OCI-M2 (cell line): ENCODE data around the gene ANGPT4.
A peak's percentile ranks its signal among the peaks of the same experiment; 100 is the strongest.

Experiments
- DNase-seq: peaks from one replicate; lab custom pipeline; 2025; ENCODE audit not compliant: unreplicated experiment; lab: John Stamatoyannopoulos, UW

Gene ANGPT4

GRCh38 chr20:916125-916799 is at the start of gene ANGPT4:
Gene ANGPT4 (minus strand): TSS chr20:916334. CDS start chr20:916214, 120 bp downstream.
- no peak for DNase-seq

DNA sequence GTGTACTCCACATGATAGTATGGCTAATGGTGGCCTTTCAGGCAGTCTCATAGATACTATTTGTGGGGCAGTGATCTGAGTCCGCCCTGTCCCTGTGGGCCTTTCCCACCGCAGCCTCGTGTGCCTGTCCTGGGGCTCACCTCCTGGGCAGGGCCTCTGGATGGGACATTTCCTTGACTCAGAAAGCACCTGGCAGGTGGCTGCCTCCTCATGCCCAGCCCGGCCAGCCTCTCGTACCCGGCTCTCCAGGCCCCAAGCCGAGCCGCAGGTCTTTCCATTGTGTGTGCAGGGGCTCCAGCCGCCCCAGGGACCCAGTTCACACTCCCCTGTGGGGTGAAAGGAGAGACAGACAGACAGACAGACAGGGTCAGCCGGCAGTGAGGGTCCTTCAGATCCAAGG is 47.7 kb upstream of the ANGPT4 start:
- no peak for DNase-seq

DNA sequence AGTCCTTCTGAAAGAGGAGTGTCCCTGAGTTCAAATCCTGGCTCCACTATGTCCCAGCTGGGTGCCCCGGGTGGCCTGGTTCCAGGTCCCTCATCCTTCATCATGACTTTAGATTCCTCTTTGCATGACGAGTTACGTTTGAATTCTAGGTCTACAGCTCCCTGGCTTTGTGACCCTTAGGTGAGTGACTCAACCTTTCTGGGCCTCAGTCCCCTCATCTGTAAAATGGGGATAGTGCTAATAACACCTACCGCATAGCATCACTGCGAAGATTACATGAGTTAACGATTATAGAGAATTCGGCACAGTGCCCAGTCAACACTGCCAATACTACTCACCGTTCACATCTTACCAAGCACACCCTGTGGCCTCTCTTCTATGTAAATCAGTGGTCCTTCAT is 46.5 kb upstream of the ANGPT4 start:
- DNase-seq: no peak

GRCh38 chr20:962223-962622 is 46.1 kb upstream of the ANGPT4 start:
- no peak for DNase-seq

DNA sequence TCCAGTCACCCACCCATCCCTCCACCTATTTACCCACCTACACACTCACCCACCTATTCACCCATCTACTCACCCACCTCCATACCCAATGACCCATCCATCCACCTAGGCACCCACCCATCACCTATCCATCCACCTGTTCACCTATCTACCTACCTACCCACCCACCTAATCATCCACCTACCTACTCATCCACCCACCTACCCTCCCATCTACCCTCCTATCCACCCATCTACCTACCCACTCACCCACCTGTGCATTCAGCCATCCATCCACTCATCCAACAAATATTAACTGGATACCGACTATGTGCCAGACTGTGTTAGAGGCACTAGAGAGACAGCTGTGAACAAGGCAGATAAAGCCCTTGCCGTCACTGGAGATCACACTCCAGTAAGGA is 45.6 kb upstream of the ANGPT4 start:
- DNase-seq: no peak

DNA sequence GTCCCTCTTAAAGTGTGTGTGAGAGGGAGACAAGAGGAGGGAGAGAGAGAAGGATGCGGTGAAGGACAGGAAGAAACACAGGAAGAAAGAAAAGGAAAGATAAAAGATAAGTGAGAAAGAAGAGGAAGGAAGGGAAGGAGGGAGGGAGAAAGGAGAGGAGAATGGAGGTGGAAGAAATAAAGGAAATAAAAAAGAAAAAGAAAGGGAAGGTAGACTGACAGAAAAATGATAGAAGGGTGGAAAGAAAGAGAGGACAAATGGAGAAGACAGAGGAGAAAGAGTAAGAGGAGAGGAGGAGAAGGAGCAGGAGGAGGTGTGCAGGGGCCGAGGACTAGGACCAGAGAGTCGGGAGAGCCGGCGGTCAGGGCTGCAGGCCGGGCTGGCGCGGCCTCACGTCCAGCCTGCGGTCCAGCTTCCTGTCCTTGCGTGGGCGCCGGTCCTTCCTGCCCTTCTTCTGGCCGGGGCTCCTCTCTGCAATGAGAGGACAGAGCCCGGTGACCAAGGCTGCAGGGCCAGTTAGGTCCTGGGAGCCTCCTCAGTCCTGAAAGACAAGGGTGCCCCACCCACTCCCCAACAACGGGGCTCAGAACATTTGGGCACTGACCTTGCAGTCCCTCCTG is 44.0 kb upstream of the ANGPT4 start:
- no peak for DNase-seq

GRCh38 chr20:958936-959815 is 43.0 kb upstream of the ANGPT4 start:
- no peak for DNase-seq

GRCh38 chr20:957544-957943 is 41.4 kb upstream of the ANGPT4 start:
- no peak for DNase-seq

GRCh38 chr20:956330-956951 is 40.3 kb upstream of the ANGPT4 start:
- peak; percentile 39 for DNase-seq

DNA sequence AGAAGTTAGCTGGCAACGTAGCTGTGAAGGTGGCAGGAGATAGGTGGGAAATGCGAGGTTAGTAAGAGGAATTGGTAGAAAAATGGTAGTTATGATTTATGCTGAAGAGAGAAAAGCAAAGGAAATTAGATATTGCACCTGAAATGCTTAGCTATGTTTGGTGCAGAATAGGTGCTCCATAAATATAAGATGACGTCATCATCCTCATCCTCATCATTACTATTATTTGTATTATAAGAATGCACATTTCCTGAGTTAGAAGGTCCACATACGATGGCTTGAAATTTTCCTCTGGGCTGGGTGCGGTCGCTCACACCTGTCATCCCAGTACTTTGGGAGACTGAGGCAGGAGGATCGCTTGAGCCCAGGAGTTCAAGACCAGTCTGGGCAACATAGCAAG is 39.5 kb upstream of the ANGPT4 start:
- DNase-seq: no peak

DNA sequence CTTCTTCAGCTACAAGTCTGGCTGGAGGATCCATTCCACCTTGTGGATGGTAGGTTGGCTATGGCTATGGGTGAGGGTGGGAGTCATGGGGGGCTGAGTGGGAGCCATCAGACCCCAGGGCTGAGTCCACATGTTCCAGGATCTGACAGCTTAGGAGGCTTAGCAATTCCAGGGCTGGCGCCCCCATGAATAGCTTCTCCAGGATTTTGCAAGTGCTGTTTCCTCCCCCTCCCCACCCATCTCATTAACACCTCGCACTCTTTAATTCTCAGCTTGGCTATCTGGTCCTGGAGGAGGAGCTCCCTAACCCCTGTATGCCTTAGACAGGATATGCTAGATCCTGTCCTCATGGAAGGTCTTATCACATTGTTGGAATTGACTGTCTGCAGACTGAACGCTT is 39.0 kb upstream of the ANGPT4 start:
- no peak for DNase-seq

DNA sequence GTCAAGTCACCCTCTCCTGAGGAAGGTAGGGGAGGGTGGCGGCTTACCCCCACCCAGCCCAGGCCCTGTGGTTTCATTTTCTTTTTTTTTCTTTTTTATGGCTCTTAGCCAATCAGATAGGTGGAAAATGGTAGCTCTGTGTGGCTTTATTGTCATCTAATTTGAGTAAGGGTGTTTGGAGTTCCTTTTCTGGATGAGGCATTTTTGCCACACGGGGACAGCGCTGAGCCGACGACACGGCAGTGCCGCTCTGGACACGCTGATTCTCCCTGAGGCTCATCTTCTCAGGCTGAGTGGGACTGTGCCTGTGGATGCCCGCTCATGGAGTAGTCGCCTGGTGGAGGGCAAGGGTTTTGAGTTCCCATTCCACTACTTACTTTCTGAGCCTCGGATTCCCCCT is 37.6 kb upstream of the ANGPT4 start:
- DNase-seq: no peak

DNA sequence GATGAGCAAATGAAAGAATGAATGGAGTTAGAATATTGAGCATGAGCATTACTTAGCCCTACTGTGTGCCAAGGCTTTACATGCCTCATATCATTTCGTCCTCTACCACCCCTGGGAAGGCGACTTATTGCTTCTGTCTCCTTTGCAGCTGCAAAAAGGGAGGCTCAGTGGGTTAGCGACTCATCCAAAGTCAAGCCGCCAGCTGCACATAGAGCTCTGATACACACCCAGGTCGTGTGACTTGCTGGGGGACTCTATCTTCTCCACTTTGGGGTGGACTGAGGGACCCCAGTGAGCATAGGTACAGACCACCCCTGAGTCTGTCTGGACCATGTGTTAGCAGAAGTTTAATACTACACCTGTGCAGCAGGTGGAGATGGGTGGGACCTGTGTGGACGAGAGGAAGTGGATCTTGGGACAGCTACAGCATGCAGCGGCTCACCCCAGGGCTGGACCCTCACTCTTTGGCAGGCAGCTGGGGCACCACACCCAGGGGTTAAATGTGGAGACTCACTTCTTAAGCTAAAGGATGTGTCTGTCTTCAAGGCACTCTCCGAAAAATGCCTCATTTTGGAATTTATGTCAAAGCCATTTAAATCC is 36.2 kb upstream of the ANGPT4 start:
- no peak for DNase-seq

- DNase-seq: no peak
These were observed 35.4 kb upstream of the ANGPT4 start for GRCh38 chr20:951384-952169.

GRCh38 chr20:949717-950116 is 33.6 kb upstream of the ANGPT4 start:
- DNase-seq: no peak

- DNase-seq: no peak
These were observed 30.7 kb upstream of the ANGPT4 start for GRCh38 chr20:946826-947225.

DNA sequence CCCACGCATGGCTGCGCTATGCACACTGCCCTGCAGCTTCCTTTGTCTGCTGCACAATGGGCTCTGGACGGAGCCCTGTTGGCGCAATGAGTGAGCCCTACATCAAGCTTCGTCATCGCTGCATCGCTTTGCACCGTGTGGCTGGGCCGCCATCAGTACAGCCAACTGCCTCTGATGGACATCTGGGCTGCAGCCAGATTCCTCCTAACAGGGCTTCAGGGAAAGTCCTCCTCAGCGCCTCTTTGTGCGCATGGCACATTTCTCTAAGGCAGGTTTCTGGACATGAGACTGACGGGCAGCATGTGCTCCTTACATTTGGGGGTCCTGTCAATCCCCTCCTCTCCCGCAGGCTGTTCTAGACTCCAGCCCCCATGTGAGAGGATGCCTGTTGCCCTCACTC is 29.7 kb upstream of the ANGPT4 start:
- DNase-seq: no peak

DNA sequence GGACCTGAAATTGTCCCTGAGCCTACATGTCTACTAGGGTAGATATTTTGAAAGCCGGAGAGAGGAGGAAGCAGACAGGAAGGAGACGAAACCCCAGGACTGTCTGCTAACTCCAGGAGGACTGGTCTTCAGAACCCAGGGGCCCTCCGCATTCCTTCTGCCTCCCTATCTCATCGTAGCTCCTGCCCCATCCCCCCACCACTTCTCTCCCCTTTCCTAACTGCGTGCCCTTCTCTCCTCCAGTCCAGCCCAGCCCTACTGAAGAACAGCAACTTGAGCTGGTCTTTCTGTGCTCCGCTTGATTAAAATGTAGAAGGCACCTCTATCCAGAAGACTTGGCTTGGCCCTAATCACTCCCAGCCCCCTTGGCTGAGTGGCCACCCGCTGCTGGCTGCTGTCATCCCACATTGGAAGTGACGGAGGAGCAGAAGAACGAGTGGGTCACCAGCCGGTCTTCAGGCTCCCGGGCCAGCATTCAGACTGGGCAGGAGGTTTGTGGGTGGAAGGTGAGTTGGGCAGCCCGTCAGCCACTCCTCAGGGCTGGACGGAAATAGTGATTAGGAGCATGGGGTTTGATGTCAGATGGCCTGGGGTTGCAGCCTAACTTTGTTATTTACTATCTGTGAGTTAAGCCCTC is 28.8 kb upstream of the ANGPT4 start:
- no peak for DNase-seq

- no peak for DNase-seq
These were observed 28.0 kb upstream of the ANGPT4 start for GRCh38 chr20:944148-944547.

- DNase-seq: no peak
These were observed 26.5 kb upstream of the ANGPT4 start for GRCh38 chr20:942611-943010.
